Astrocyte (in vitro differentiated cells and primary cell): ENCODE data around the gene KIZ.

Source experiments
- EZH2 ChIP-seq: IDR thresholded peaks from 2 replicates; pipeline ENCODE4 v1.6.1; 2012; ENCODE audit warnings: mild to moderate bottlenecking, low read length, inconsistent platforms; ENCODE audit not compliant: insufficient read depth
- TF ChIP-seq, protein P1 (sequence below): IDR thresholded peaks from 2 replicates; pipeline ENCODE4 v1.5.1; 2011; ENCODE audit warnings: low read depth, mild to moderate bottlenecking, inconsistent platforms, low read length, moderate library complexity; ENCODE audit not compliant: insufficient read depth

DNA sequence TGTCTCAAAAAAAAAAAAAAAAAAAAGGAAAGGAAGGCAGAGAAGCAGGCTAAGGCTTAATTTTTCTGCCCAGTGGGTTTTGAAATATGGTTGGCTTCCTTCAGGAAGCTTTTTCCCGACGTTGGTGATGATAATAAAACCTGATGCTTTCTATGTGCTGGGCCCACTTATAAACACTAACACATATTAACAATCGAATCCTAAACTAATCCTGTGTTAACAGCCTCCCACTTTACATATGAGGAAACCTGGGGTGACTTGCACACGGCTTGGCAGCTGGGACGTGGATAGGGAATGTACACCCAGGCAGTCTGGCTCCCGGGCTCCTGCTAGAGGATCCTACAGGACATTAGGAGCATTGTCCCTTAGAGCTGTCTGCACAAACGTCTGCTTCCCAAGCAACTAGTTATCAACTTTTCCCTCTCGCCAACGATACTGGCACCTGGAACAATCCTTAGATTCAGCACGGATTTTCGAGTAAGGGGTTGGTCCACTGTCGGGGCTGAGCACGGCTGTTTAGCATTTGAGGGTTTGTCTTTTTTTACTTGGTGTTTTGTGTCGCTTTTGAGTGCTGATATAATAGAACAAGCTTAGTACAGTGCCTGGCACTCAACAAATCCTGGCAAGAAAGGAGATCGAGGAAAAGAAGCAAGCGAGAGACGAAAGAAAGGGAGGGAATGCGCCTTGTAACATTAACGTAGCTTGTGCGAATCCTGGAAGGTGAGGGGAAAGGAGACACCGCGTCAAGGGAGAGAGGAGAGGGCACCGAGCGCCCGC is 622 bp upstream of the KIZ start:
- TF ChIP-seq, protein P1, sequence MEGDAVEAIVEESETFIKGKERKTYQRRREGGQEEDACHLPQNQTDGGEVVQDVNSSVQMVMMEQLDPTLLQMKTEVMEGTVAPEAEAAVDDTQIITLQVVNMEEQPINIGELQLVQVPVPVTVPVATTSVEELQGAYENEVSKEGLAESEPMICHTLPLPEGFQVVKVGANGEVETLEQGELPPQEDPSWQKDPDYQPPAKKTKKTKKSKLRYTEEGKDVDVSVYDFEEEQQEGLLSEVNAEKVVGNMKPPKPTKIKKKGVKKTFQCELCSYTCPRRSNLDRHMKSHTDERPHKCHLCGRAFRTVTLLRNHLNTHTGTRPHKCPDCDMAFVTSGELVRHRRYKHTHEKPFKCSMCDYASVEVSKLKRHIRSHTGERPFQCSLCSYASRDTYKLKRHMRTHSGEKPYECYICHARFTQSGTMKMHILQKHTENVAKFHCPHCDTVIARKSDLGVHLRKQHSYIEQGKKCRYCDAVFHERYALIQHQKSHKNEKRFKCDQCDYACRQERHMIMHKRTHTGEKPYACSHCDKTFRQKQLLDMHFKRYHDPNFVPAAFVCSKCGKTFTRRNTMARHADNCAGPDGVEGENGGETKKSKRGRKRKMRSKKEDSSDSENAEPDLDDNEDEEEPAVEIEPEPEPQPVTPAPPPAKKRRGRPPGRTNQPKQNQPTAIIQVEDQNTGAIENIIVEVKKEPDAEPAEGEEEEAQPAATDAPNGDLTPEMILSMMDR = no peak
- no peak for TF ChIP-seq EZH2
